NCI-H2107 (cell line): ENCODE measurements around the gene TAS2R16.

Experiments used
- DNase-seq: peaks from one replicate; lab custom pipeline; 2025; lab: John Stamatoyannopoulos, UW

Gene TAS2R16

GRCh38 chr7:122995600-122995999 lies at the start of gene TAS2R16:
Gene TAS2R16 (minus strand): TSS chr7:122995700. CDS start chr7:122995634, 66 bp downstream.
- no peak for DNase-seq

DNA sequence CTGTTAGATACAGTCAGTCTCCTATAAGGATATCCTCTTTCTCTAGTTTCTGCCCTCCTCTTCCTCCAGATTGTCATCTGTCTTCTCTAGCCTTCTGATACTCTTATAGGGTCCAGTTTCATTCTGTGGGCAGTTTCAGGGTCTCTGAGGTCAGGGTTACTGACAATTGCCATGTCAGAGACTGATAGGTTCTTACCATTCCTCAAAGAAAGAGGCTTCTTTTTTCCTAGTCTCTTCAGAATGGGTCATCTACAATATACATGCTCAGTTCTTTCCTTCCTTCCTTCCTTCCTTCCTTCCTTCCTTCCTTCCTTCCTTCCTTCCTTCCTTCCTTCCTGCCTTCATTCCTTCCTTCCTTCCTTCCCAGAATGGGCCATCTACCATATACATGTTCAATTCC lies 48.1 kb upstream of the TAS2R16 start:
- DNase-seq = no peak

DNA sequence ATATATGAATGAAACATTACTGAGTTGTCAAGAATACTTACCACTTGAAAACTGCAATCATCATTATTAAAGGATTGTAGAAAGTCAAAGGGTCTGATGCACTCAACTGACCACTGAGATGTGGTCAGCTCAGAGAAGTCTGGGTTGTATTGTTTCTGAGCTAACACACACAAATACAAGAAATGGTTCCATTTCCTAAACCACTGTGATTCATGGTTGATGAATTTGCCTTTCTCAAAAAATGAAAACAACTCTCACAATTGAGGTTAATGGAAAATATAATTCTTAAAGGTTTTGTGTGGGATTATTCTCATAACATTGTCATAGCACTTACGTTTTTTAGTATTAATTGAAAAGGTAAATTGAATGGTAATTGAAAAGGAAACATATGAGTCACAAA lies 45.6 kb upstream of the TAS2R16 start:
- no peak for DNase-seq

DNA sequence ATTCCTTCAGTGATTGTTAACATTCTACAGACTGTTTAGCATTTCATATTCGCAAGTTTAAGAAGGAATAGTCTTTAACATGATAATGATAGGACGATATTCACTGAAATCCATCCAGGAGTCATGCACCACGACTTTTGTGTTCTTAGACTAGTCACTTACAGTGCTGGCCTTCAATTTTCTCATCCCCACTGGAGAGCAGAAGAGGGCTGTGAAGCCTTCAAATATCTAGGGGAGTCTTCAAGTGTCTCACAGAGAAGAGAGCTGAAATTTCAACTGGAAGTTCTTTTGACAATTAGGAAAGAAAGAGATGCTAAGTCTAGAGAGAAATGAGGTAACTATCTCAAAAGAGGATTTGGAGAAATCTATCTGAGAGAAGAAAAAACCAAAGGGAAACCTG lies 43.8 kb upstream of the TAS2R16 start:
- no peak for DNase-seq

GRCh38 chr7:123034106-123034505 lies 38.6 kb upstream of the TAS2R16 start:
- no peak for DNase-seq

DNA sequence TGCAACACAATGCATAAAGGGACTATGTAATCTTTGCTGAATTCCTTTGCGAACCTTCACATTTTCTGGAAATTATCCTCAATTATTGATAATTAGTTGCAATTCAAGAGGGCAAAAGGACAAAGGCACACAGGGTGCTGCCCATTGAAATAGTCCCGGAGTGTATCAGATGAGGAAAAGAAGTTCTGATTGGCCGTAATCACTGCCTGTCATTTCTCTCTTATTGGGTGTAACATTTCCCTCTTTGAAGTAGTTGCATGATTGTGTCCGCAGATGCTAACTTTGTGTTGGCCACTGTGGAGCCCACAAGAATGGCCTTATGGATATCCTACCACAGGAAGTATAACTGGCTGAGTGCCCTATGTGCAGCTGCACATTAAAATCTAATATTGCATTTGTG lies 35.1 kb upstream of the TAS2R16 start:
- no peak for DNase-seq

GRCh38 chr7:123028339-123028738 lies 32.8 kb upstream of the TAS2R16 start:
- DNase-seq = no peak

DNA sequence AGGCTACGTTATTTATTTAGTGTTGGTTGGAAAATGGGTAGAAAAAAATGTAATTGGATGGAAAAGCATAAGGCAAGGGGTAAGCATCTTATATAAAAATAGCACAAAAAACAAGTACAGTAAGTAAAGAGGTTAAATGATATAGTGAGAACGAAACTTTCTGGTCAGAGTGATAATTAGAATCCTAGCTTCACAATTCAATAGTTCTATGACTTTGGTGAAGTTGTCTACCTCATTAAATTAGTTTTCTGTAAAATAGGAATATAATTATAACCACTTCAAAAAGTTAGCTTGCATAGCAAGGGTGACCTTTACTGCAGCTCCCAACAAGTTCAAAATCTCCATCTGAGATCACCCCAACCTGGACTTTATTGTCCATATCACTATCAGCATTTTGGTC lies 30.8 kb upstream of the TAS2R16 start:
- DNase-seq = no peak

DNA sequence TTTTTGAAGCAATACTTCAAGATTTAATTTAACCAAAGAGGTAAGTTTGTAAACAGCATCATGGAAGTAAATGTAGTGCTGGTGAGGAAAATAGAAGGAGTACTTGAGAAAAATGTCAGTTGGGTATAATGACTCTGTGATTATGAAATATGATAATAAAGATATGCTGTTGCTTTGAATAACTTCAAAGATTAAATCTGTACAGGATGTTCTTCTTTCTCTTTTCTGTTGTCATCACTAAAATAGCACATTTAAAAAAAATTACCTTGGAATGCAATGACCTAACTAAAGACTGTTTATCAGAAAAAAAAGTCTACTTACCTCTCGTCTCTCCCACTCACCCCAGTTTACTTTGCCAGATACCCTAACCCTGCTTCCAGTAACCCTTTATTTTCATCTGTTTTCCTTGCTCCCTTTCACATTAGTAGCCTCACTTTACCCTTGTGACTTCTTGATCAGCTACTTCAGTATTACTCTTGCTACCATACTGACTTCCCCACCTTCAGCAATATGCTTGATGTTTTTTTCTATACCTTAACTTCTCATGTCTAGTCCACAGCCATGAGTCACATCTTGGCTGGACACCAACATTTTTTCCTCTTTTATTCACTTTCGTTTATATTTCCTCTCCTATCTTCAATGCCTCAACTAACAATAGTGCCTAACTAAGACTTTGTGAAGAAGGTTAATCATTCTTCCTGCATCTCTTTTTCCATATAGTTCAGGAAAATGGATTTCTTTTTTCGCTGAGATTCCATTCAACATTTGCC lies 29.7 kb upstream of the TAS2R16 start:
- no peak for DNase-seq

DNA sequence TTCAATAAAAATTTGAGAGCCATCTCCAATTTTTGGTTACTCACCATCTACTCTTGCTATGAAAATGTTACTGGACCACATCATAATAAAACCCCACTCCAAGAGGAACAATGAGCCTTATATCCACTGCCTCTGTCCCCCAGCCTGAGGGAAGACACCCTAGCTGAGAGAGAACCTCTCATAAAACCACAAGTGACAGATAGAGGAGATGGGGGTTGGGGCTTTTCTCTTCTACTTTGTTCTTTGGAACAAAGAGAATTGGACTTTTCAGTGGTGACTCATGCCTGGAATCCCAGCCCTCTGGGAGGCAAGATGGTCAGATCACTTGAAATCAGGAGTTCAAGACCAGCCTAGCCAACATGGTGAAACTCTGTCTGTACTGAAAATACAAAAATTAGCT lies 27.6 kb upstream of the TAS2R16 start:
- no peak for DNase-seq

DNA sequence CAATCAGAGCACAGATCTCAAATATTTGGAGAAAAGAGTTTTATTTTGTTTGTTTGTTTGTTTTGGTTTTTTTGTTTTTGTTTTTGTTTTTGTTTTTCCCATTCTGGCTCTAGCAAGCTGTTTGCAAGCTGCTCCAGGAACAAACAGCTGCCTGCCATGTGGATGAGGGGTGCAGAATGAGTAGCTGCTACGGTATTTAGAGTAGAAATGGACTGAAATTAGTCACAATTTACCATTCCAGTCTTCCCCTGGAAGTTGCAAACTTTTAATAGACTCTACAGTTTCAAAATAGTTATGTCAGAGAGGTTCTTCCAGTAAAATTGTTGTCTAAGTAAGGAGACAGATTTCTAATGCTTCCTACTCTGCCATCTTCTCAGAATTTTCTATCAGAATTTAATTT lies 27.1 kb upstream of the TAS2R16 start:
- DNase-seq = no peak

GRCh38 chr7:123012435-123012834 lies 16.9 kb upstream of the TAS2R16 start:
- DNase-seq = no peak

DNA sequence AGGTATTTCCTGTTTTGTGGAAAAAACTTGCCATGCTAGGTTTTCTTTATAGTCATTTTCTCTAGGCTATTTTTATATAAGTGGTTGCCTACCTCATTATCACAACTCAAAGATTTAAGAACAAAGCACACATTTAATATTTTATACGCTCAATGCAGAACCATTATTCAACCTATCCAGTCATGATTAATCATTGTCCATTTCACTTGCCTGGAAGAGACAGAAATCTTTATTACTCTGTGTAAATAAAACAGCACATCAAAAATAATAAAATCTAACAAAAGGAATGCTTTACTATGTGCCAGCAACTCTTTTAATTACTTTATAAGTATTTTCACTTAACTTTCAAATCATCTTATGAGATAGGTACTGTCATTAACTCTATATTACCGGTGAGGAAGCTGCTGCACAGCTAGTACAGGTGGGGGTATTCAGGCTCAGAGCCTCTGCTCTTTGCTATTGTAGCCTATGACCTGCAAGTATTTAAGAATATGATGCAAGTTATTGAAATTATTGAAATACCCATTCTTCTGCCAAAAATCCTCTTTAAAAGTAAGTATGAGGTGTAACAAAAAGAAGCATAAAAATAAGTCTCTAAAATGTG lies 16.4 kb upstream of the TAS2R16 start:
- no peak for DNase-seq

- DNase-seq = no peak
These were observed 9.4 kb upstream of the TAS2R16 start for GRCh38 chr7:123004931-123005330.

- no peak for DNase-seq
These were observed 8.1 kb upstream of the TAS2R16 start for GRCh38 chr7:123003539-123004126.

DNA sequence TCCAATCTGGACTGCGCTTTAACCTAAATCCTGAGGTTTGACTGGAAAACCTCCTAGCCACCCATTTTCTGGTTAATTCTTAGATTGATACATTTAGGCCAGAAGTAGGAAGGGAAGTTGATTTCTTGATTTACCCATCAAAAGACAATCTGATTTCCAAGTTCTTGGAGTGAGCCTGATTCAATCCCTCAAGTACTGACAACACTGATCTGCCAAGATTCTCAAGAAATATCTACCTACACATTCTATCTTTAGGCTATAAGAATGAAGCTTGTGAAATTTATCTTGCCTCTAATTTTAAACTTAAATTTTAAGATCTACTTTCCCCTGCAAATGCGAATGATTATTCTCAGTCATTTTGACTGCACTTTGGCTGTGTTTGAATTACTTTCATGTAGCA lies 5.9 kb downstream of the TAS2R16 start:
- DNase-seq = no peak

DNA sequence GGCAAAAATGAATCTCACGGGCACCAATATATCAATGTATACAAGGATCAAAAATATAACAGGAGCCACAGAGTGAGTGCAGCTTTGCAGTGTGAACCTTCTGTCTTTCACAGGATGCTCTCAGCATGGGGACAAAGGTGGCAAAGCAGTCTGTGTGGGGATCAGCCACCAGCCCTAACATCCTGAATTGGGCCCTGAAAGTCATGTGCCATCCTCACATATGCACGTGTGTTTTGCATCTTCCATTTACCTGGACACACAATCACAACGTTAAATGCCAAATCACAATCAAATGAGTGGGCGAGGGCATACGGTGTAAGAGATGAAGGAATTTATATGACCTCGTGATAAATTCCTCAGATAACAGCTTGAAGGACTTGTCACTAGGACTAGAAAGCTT lies 6.5 kb downstream of the TAS2R16 start:
- DNase-seq = no peak

GRCh38 chr7:122988333-122988732 lies 7.2 kb downstream of the TAS2R16 start:
- no peak for DNase-seq

DNA sequence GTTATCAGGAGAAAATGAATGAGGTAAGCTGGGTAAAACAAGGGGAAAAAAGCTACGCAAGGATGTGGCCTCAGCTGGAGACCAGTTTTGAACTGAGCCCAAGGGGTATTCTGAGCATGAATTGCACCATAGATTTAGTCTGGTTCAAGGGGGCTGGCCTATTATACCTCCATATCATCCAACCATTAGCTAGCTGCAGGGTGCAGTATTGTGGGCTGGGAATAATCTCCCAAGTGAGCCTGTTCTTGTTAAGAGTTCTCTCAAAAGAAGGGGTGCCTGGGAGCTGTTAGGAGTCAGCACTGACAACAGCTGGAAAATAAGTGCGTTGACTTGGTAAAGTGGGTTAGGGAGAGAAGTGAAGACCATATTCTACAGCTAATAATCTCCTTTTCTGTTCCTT lies 8.0 kb downstream of the TAS2R16 start:
- DNase-seq = no peak

DNA sequence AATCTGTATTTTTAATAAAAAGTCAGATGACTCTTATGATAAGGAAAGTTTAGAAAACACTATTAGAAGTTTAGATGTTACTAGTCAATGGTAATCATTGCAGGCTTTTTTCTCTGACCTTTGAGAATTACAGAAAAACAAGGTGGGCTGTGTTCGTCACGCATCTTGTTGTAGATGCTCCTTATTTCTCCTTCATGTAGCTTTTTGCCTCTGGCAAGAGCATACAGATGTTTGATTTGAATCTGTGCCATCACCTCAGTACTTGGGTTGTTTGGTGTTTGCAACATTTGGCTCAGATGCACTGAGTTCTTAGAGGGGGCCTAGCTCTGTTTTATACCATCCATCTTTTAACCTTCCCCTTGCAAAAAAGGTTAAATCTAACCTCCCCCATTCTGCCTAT lies 11.5 kb downstream of the TAS2R16 start:
- no peak for DNase-seq

DNA sequence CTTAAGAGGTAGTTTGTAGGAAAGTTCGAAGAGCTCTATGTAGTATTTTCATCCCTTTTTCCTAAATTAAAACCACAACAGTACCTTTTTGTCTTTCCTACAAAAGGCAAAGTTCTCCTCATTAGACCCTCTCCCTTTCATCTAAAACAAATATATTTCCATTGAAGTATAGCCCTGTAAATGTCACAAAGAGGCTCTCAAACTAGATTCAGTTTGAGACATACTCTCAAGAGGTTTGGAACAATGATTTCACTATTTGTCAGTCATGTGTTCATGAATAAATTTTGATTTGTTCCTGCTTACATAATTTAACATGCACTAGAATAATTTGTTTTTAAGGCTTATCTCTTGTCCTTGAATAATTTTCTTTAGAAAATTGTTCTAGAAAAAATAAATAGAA lies 12.2 kb downstream of the TAS2R16 start:
- no peak for DNase-seq

- peak; percentile 37 for DNase-seq
These were observed 20.2 kb downstream of the TAS2R16 start for GRCh38 chr7:122975341-122975740.

- no peak for DNase-seq
These were observed 21.3 kb downstream of the TAS2R16 start for GRCh38 chr7:122974229-122974628.

- DNase-seq = no peak
These were observed 23.4 kb downstream of the TAS2R16 start for GRCh38 chr7:122972056-122972455.
